HG02870 (cell line): ENCODE results near the gene LILRA6.
A peak's percentile ranks its signal among the peaks of the same experiment; 100 is the strongest.

Experiments used
- ATAC-seq: cut with Tn5 transposase; IDR thresholded peaks from one replicate; pipeline ENCODE4 v1.9.1; 2021; ENCODE audit warnings: mild to moderate bottlenecking, moderate library complexity; ENCODE audit not compliant: unreplicated experiment

Gene LILRA6

DNA sequence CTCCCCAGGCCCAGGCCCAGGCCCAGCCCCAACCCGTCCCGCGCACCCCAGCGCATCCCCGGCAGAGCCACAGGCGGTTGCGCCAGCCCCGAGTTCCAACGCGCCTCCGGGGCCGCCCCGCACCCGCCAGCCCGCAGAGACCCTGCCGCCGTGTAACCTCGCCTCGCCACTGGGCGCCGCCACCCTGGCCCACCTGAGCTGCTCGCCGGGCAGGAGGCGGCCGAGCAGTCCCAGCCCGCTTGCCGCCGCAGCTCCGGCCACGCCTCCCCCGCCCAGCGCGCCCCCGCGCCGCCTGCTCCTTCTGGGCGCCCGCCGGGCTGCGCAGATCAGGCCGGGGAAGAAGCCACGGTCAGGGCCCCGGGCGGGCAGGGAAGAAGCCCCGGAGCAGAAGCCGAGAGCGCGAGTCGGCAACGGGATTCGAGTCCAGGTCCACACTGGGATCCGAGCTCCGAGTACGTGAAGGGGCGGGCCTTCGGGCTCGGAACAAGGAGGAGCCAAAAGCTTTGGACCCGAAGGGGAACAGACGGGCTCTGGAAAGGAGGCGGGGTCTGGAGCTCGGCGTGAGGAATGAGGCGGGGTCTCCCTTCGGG lies 53.4 kb downstream of the LILRA6 start, which contains the start of gene MBOAT7:
MBOAT7 (minus strand) TSS at position 436 of the 590 bp plus-strand sequence. CDS start 1,072 bp downstream, outside the sequence.
- peak; percentile 8 for ATAC-seq

DNA sequence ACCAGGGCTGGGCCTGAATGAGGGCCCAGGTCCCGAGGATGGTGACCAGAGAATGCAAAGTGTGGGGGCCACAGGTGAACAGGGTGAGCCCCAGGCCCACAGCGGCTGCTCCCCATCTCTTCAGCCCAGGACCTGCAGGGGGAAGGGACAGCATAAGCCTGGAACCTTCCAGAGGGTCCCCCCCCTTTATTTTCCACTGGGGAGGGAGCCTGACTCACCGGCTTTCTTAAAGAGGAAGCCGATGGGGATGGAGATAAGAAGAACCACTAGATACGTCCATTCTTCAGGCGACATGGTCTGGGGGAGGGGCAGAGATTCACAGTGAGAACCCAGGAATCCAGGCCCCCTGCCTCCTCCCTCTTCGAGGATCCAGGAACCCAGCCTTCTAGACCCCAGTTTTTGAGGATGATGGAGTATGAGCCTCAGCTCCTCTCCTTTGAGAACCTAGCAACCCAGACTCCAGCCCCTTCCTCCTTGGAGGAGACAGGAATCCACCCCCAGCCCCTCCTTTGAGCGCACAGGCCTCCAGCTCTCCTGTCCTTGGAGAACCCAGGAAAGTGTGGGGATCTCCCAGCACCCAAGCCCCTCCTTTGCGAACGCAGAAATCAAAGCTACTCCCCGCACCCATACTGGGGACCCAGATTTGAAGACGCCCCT lies 54.2 kb downstream of the LILRA6 start:
- ATAC-seq = no peak

DNA sequence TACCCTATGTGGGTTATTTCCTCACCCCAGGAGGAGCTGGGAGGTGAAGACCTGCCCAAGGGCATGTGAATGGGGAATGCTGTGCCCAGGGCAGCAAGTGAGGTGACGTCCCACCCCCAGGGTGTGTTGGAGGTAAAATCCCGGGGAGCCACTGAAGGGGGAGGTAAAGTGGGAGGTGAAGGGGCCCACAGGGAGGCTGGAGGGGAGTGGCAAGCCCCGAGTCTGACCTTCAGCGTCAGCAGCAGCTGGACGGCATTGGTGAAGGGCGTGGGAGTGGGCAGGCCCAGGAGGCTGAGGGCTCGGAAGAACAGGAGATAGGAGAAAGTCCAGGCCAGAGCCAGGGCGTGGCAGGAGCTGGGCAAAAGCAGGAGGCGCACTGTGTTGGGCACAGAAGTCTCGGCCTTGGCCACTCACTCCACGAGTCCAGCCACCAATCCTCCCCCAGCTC lies 55.6 kb downstream of the LILRA6 start:
- no peak for ATAC-seq
